GM19467 (cell line): ENCODE measurements around the gene GCNT4.

Experiments
- ATAC-seq: cut with Tn5 transposase; IDR thresholded peaks from one replicate; pipeline ENCODE4 v1.9.1; 2021; ENCODE audit warnings: mild to moderate bottlenecking, moderate library complexity; ENCODE audit not compliant: unreplicated experiment

Gene GCNT4

DNA sequence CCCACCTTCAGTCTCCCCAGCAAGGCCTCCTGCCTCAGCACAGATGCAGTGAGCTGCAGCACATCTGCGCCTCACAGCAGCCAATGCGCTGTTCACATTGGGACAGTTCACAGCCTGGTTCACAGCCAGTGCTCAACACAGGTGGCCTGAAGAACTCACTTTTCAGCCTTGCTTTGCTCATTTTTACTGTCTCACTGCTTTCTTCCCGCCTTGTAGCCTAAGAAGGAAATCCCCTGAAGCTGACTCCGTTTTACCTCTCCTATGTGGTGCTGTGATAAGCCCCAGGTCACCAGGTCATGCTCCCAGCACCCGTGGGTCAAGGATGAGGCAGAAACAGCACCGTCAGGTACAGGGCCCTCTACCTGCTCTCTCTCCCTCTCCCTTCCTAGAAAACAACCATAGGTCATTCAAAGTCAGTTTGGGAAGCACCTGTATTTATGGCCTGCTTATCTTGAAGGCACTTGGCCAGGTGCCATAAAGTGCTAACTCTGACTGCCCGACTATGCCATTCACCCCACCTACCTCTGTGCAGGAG lies 1.1 kb downstream of the GCNT4 start:
- no peak for ATAC-seq

DNA sequence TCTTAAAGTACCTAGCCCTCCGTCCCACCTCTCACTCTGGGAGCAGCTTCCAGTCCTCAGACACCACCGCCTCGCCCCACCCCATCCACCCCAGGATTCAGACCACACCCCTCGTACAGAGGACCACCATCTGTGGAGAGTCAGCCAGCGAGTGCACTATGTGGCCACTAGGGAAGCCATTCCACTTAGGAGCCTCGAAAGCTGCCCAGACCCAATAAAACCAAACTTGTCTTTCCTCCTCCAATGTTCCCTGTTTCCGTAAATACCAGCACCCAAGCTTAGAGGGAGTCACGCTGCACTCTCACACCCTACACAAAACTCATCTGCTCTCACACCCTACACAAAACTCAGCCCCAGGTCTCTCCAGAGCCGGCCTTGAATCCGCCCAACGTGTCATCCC lies 1.9 kb downstream of the GCNT4 start:
- no peak for ATAC-seq

DNA sequence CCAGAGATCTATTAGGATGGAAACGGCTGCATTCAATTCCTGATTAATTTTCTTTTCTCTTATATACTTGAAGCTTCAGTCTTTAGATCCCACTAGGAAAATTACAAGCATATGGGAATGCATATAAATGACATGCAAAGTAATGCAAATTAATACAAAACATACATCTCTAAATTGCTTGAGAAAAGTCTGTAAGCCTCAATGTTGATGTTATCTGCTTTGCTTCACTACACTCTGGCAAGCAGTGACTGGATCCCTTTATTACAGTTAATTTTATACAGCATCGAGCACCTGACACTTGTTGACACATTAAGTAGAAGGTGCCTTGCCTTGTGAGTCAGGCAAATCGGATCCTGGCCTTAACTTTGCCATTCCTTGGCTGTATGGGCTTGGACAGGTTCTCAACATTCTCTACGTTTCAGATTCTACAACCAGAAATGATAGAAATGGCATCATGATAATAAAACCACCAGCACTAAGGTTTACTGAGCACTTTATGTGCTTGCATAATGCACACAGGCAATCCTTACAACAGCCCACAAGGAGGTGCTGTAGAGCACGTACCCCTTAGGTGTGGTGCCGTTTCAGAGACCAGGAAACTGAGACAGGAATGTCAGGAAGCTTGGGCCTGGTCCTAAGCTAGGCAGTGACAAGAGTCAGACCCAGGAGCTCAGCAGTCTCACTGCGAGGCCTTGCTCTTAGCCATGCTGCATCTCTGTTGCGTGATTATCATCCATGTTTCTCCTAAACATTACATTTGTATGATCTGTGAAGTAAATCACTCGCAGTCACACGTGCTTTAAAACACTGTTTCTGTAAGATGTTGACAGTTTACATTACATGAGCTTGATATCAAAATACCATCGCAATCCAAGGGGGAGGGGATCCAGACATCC lies 2.7 kb downstream of the GCNT4 start:
- no peak for ATAC-seq

GRCh38 chr5:75048457-75048953 lies 3.9 kb downstream of the GCNT4 start:
- ATAC-seq: peak; percentile 37

GRCh38 chr5:75047356-75047755 lies 5.0 kb downstream of the GCNT4 start:
- ATAC-seq: no peak

DNA sequence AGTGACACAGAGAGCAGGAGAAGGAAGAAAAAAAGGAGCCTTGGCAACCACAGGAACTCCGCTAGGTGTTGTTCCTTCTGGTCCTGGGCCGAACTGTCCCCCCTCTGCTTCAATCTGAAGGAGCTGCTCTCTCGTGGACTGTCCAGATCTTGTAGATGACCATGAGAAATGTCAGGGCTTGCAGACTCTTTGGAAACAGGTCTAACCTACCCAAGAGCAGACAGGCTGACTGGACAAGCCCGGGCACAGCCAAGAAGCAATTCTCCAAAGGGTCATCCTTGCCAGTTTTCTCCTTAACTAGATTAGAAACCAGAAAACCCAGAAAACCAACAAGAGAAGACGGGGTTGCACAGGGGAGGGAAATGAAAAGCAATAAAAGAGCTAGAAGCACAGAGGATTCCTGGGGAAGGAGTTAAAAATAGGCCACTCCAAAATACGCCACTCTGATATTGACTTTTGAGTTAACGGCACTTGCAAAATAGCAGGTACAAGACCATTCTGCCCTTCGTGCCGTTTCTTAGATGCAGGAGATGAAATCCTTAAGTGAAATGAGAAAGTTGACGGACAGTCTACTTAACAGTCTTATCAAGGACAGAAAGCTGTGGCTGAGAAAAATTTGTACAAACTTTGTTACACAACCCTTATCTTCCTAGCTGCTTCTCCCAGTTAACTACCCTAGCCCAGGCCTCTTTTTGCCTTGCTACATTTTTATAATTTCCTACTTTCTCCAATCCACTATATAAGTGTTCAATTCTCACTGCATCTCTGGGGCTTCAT lies 5.8 kb downstream of the GCNT4 start:
- ATAC-seq: no peak

GRCh38 chr5:75045071-75045470 lies 7.3 kb downstream of the GCNT4 start:
- ATAC-seq: no peak

DNA sequence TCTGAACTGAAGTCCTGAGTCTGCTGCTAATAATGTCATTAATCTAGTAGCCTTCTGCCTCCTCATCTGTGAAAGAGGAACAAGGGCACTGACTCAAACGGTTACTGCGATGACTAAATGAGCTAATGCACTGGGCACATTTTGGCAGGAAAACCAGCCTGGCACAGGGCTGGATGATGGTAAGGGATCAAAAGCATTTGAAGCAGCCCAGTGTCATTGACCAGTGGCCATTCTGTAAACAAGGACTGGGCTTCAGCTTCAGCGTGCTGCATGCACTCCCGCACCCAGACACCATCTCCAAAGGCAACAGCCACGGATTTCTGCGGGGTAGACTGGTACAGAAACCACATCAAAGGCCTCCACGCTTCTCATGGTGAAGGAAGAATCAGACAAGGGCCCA lies 8.0 kb downstream of the GCNT4 start:
- ATAC-seq: no peak

DNA sequence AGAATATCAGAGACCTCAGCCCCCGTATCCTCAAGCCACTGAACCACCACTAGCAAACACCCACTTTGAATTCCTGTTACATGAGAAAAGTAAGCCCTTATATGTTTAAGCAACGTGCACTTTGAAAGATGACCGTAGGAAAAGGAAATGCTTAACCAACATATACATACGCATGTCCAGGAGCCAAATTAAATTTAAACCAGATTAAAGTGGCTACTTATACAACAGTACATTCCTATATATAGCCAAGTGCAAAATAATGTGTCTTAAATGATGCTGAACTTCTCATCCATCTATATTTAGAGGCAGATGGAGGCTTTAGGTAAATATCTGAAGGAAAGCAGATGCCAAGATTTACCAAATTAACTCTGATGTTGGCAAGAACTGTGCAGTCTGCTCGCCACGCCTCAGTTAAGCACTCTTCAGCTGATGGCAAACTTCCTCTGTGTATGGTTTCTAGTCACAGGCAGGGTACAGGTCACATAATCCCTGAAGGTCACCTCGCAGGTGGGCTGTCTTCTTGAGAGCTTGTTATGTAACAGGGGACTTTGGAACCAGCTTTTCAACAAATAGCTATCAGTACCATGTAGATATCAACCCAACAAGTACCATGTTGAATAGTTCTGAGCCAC lies 8.6 kb downstream of the GCNT4 start:
- ATAC-seq: no peak

DNA sequence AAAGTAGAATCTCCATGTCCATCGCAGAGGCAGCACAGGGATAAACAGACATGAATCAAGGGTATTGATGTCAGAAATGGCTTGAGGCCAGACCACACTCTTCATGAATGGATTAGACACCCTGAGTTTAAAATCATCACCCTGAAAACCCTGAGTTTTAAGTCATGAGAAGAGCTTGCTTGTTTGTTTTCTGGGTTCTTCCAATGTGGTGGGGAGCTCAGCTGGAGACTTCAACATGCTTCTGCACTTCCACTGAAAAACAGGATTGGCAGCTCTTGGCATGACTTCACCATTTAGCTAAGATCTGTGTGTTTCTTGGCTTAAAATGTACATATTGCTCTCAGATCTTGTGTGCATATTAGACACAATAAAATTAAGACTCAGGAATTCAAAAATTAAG lies 9.8 kb downstream of the GCNT4 start:
- no peak for ATAC-seq

- no peak for ATAC-seq
Measured at GRCh38 chr5:75040973-75041372, 11.4 kb downstream of the GCNT4 start.

DNA sequence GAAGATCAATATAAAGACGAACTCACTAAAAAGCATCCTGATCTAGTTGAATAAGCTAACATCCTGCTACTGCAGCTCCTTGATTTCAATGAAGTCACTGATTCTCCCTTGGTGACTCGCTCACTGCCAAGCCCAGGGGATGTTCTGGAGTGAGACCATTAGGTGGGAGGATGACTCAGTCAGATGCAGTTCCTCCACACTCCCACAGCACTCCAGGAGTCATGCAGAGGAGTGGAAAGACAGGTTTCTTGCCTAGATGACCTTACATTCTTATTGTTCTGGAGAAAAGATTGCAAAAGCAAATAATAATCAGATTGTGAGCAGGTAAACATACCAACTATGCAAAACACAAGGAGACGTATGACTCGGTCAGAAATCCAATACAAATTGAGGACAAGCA lies 15.3 kb downstream of the GCNT4 start:
- ATAC-seq: no peak

- ATAC-seq: no peak
Measured at GRCh38 chr5:75034137-75034739, 18.1 kb downstream of the GCNT4 start.

GRCh38 chr5:75031366-75031765 lies 21.0 kb downstream of the GCNT4 start:
- ATAC-seq: no peak

- no peak for ATAC-seq
Measured at GRCh38 chr5:75028090-75028489, 24.3 kb downstream of the GCNT4 start.

GRCh38 chr5:75023368-75024159 lies 28.8 kb downstream of the GCNT4 start:
- ATAC-seq: no peak

- ATAC-seq: no peak
Measured at GRCh38 chr5:75021800-75022199, 30.6 kb downstream of the GCNT4 start.

DNA sequence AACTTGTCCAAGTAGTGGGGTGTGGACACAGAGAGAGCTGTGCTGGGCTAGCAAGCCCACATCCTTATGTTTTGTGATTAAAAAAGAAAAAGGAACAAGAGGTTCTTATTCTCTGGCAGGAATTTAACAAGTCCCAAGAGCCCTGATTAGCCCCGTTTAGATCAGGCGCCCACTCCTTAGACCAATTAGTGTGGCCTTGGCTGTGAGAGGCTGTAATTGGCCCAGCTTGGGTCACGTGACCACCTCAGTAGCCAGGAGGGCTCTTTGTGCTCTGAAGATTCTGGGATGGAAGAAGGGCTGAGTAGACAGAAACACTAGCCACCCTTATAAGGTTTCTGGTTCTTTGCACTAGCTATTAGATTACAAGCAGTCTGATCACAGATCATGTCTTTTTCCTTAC lies 31.1 kb downstream of the GCNT4 start:
- ATAC-seq: no peak

GRCh38 chr5:75020016-75020656 lies 32.2 kb downstream of the GCNT4 start:
- ATAC-seq: no peak
